GM15510 (cell line): ENCODE results near the gene OR9G4.

Source experiments
- POLR2A ChIP-seq: IDR thresholded peaks from 3 replicates; pipeline ENCODE4 v1.6.1; 2011; ENCODE audit warnings: borderline replicate concordance; ENCODE audit not compliant: insufficient read length; ENCODE audit errors: extremely low read depth

The OR9G4 gene

GRCh38 chr11:56748597-56748996, at the start of gene OR9G4:
Gene OR9G4 (minus strand): TSS chr11:56748697. CDS start chr11:56743766, 4,931 bp downstream.
- no peak for TF ChIP-seq POLR2A

- TF ChIP-seq POLR2A: no peak
These were observed 35.0 kb upstream of the OR9G4 start for GRCh38 chr11:56783448-56784041.

GRCh38 chr11:56782167-56782847, 33.8 kb upstream of the OR9G4 start:
- TF ChIP-seq POLR2A: no peak

- TF ChIP-seq POLR2A: no peak
These were observed 28.3 kb upstream of the OR9G4 start for GRCh38 chr11:56776809-56777208.

- no peak for TF ChIP-seq POLR2A
These were observed 16.5 kb upstream of the OR9G4 start for GRCh38 chr11:56764976-56765375.

GRCh38 chr11:56751480-56751879, 3.0 kb upstream of the OR9G4 start:
- TF ChIP-seq POLR2A: no peak

GRCh38 chr11:56750190-56750589, 1.7 kb upstream of the OR9G4 start:
- no peak for TF ChIP-seq POLR2A

- no peak for TF ChIP-seq POLR2A
These were observed 7.6 kb downstream of the OR9G4 start for GRCh38 chr11:56740886-56741285.

- TF ChIP-seq POLR2A: no peak
These were observed 8.4 kb downstream of the OR9G4 start for GRCh38 chr11:56740107-56740506.

GRCh38 chr11:56720513-56720912, 28.0 kb downstream of the OR9G4 start:
- TF ChIP-seq POLR2A: no peak

- TF ChIP-seq POLR2A: no peak
These were observed 32.1 kb downstream of the OR9G4 start for GRCh38 chr11:56716379-56716854.

GRCh38 chr11:56714206-56714605, 34.3 kb downstream of the OR9G4 start:
- no peak for TF ChIP-seq POLR2A

- TF ChIP-seq POLR2A: no peak
These were observed 42.0 kb downstream of the OR9G4 start for GRCh38 chr11:56706486-56706885.

GRCh38 chr11:56705784-56706396, 42.6 kb downstream of the OR9G4 start:
- TF ChIP-seq POLR2A: no peak

GRCh38 chr11:56700914-56701485, 47.5 kb downstream of the OR9G4 start:
- TF ChIP-seq POLR2A: no peak

GRCh38 chr11:56700242-56700913, 48.1 kb downstream of the OR9G4 start:
- TF ChIP-seq POLR2A: no peak

- TF ChIP-seq POLR2A: no peak
These were observed 49.7 kb downstream of the OR9G4 start, which contains the start of gene OR9G1 for GRCh38 chr11:56698795-56699194. Gene OR9G1 (plus strand): TSS chr11:56699095. CDS start chr11:56700388, 1,293 bp downstream.
